Dedifferentiated amniotic fluid mesenchymal stem cell (primary cell): ENCODE measurements around the gene ULK4.
A peak's percentile ranks its signal among the peaks of the same experiment; 100 is the strongest.

ENCODE experiments used
- DNase-seq: peaks from one replicate; pipeline ENCODE4 v3.0.0-alpha.2; 2016; ENCODE audit errors: extremely low spot score

The ULK4 gene

DNA sequence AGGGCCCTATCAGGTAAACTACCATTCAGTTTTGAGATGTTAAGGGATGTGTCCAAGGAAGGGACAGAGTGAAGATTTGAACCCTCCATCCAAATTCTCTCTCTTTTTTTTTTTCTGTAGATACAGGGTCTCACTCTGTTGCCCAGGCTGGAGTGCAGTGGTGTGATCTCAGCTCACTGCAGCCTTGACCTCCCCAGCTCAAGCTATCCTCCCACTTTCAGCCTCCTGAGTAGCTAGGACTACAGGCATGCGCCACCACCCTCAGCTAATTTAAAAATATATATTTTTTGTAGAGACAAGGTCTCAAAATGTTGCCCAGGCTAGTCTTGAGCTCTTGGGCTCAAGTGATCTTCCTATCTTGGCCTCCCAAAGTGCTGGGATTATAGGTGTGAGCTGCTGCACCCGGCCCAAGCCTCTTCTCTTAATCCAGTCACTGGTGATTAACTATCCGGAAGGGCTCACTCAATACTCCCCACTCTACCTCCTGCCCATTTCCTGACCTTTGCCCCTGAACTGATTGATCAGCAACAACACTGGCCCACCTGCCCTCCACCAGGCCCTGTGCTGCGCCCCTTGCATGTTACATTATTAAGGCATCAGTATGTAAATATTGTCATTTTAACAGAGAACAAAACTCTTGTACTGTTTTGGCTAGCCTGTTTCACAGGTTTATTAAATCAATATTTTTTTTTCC is 597.9 kb downstream of the ULK4 start:
- no peak for DNase-seq

DNA sequence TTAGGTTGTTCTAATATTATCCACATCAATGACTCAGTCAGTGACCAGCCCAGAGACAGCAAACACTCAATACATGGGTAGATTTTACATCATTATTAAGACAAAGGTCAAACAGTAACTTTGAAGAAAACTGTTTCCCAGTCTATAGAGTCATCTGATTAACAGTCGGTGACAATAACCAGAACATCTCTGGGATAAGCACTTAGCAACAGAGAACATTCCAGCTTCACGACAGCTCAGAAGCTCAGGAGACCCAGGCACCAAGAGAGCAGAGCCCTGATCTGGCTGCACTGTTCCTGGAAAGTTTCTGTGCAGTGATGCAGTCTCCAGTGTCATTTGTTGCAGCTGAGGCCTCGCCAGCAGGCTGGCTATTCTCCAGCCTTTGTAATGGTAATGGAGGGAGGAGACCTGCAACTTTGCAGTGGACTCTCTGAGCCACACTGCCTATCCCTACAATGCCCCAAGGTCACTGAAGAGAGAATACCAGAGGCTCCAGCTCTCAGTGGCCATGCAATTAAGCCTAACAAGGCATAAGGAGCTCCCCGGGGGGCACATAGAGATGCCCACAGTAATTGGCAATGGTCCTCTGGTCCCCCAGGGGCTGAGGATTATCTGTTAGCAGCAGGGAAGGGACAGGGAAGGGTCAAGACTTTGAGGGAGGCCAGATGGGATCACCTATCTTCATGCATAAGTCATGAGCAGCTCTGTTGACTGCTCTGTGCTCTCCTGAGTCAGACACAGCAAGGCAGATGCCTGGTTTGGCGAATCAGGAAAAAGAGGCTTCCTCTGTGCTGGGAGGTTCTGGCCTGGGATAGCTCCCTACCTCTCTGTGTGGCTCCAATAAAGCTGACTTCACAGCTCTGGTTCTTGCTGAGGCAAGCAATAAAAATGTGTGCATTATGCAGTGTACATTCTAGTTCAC is 599.0 kb downstream of the ULK4 start:
- no peak for DNase-seq

DNA sequence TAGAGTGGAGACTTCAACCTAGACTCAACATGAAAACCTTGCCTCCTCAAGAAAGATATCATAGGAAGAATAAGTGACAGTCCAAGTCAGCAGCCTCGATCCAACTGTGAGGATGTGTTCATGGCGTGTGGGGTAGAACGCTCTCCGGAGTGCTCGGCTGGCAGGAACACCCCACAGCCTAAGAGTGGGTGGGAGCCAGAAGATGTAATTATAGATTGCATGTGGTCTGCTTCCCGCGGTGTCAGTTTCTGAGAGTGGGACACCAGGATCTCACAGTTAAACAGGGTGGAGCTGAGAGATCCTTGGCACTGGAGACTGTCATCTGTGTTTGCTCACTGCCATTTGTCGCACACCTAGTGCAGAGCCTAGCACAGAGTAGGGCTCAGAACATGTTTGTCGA is 604.6 kb downstream of the ULK4 start:
- no peak for DNase-seq

GRCh38 chr3:41356775-41357174 is 605.1 kb downstream of the ULK4 start:
- DNase-seq = no peak

- DNase-seq = no peak
Measured at GRCh38 chr3:41352510-41352909, 609.4 kb downstream of the ULK4 start.

- DNase-seq = no peak
Measured at GRCh38 chr3:41350441-41350840, 611.5 kb downstream of the ULK4 start.

GRCh38 chr3:41348401-41348800 is 613.5 kb downstream of the ULK4 start:
- DNase-seq = no peak

- peak; percentile 27 for DNase-seq
Measured at GRCh38 chr3:41346698-41347270, 615.1 kb downstream of the ULK4 start.

DNA sequence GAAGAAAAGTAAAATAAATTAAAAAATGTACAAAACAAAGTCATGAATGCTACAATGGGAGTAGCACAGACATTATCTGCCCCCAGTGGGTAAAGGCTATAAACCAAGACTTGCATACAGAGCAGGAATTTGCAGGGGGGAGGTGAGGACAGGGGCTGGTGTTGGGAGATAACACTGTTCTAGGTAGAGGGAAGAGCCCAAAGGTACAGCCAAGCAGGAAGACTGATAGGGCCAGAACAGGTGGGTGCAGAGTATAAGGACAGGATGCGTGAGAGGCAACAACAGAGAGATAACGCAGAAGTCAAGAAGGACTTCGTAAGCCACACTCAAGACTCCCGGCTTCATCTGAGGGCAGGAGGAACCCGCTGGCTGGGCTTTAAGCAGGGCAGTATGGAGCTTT is 616.1 kb downstream of the ULK4 start:
- no peak for DNase-seq

DNA sequence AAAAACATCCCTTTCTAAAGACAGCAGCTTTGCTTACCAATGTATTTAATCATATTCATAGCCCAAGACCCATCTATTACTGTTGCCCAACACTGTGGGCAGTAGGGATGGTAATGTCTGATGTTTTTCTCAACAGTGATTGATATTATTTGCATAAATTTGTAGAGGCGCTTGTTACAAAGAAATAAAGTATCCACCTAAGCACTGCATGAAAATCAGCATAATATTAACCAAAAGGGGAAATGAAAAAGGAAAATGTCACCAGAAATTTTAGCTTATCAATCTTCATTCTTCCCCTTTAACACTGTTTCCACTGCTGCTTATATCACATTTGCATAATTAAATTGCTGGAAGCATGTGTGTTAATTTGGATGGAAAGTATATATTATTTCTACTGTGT is 622.1 kb downstream of the ULK4 start:
- no peak for DNase-seq

DNA sequence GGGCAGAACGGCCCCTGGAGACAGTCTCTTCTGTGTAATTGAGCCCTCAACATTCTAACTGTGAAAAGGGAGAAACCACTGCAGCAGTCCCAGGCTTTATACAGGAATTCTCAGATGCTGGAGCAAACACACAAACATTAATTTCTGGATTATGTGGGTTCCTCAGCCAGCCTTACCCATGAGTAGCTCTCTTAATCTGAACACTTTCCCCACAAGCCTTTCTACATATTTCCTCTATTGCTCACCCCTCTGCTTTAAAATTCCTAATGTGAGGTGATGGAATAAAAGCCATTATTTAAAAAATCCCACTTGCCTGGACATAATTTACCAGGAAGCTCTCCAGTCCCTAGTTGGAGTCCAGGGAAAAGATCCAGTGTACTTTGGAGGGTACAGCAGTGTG is 623.6 kb downstream of the ULK4 start:
- DNase-seq = no peak

- no peak for DNase-seq
Measured at GRCh38 chr3:41334426-41334825, 627.5 kb downstream of the ULK4 start.

- DNase-seq = no peak
Measured at GRCh38 chr3:41331041-41331440, 630.9 kb downstream of the ULK4 start.

DNA sequence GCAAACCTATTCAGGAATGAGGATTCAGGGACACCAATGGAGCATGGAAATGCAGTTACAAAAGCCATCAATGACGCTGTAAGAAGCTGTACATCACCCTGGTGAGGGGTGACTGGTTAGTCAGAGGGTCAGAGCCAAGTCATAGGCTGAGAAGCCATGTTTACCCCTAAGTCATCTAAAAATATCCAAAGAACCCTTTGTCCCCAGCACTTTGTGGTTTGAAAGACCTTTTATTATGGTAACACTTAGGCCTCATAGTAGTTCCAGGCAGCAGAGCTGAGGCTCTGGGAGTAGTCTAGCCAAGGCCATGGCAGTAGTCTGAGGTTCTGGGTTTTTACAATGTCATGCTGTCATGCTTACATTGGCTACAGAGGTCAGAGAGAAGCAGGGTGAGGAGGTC is 631.4 kb downstream of the ULK4 start:
- DNase-seq = no peak

DNA sequence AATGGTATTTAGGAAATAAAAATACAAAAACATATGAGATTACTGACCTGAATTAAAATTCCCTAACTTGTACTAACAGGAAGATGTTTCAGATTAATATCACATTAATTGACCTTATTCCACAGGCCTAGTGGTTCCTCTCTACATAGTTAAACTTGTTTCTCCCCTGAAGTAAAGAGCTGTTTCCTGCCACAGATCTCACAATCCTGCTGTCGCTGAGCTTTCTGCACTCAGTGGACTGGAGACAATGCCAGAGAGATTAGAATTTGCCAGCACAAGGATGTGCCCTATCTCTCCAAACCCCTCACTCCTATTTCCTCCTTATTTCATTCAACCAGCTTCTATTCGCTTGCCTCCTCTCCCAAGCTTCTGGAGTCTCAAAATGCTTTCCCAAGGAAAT is 632.0 kb downstream of the ULK4 start:
- DNase-seq = no peak

DNA sequence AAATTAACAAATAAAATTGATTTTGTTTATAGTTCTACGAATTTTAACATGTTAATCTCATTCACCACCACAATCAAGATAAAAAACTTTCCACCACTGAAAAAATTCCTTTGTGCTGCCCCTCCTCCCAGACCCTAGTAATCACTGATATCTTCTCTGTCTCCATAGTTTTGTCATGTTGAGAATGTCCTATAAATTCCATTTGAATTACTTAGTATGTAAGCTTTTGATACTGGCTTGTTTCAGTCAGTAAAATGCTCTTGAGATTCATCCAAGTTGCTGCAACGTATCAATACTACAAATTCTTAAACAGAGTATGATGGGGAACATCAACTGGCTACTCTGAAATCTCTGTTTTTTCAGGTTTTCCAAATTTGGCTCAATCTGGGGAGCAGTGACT is 633.0 kb downstream of the ULK4 start:
- DNase-seq = no peak

- no peak for DNase-seq
Measured at GRCh38 chr3:41327718-41328117, 634.2 kb downstream of the ULK4 start.

GRCh38 chr3:41324156-41324475 is 637.8 kb downstream of the ULK4 start:
- DNase-seq = no peak

- no peak for DNase-seq
Measured at GRCh38 chr3:41323467-41324155, 638.3 kb downstream of the ULK4 start.

DNA sequence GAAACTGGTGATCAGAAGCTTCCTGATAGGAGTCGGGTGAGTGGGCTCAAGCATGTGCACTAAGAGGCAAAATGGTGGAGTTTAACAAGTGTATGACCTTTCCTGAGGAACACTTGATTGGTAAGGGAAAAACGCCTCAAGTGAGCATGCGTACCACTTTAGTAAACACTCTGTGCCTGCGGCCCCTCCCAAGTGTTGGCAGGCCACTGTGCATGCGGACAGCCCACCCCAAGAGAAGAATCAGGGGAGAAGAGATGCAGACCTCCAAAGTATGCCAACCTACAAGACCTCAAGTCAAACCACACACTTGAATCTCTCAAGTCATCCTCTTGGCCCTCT is 640.3 kb downstream of the ULK4 start:
- DNase-seq = no peak

- no peak for DNase-seq
Measured at GRCh38 chr3:41320953-41321641, 640.8 kb downstream of the ULK4 start.

DNA sequence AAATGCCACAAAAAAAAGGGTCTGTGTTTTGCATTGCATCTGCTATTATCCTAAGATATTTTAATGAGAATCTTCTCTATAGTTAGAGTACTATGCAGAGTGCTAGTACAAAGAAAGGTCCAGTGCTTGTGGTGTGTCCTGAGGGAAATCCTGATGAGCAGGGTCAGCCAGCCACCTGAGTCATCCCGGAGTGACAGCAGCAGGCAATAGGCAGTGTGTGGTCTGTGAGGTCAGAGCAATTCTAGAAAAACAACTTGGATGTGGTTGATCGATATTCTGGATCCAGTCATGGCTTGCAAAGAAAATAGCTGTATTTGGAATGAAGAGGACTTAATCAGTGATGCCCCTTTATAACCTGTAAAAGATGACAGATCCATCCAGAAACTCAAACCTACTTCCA is 643.4 kb downstream of the ULK4 start:
- no peak for DNase-seq
